ENCODE results near the gene SOCS3. TPM values are rescaled to one million over a fixed set of nuclear protein-coding genes. Genes with fewer than 3 reads are reported as not detected.

Gene SOCS3
- total and polyA plus RNA-seq, 10 of the 15 experiments (the other 5 are each of a cell fraction or from before 2014, with no cell fraction given): 0.05 to 3.9 (median 1.0) TPM

DNA sequence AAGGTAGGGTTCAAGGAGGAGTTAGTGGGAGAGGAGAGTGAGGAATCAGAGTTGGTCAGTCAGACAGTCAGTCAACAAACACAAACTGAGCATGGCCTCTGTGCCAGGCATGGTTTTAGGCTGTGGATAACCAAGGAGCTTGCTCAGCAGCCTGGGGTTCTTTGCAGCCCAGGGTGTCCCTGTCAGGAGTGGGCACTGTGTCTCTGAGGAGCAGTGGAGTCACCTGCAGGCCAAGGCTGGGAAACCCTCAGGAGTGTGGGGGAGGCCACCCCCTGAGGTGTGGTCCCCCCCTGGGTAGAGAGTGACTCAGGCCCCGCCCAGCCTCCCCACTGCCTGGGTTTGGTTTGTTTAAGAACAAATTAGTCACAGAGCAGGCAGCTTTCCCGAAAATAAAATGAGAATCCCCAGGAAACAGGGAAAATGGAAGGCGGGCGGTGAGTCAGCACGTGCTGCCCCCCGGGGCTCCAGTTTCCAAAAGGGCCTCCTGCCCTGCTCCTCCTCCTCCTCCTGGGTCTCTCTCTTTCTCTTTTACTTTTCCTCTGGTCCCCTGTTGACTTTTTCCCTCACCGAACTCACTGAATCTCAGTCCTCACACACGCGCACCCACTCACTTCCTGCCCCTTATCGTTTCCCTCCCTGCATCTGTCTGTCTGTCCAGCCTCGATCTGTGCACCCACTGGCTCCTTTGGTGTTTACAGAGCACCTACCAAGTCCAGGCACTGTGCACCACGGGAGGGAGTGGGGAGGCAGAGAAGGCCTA is 44.3 kb downstream of the SOCS3 start (continued):
- TF ChIP-seq, protein P1, sequence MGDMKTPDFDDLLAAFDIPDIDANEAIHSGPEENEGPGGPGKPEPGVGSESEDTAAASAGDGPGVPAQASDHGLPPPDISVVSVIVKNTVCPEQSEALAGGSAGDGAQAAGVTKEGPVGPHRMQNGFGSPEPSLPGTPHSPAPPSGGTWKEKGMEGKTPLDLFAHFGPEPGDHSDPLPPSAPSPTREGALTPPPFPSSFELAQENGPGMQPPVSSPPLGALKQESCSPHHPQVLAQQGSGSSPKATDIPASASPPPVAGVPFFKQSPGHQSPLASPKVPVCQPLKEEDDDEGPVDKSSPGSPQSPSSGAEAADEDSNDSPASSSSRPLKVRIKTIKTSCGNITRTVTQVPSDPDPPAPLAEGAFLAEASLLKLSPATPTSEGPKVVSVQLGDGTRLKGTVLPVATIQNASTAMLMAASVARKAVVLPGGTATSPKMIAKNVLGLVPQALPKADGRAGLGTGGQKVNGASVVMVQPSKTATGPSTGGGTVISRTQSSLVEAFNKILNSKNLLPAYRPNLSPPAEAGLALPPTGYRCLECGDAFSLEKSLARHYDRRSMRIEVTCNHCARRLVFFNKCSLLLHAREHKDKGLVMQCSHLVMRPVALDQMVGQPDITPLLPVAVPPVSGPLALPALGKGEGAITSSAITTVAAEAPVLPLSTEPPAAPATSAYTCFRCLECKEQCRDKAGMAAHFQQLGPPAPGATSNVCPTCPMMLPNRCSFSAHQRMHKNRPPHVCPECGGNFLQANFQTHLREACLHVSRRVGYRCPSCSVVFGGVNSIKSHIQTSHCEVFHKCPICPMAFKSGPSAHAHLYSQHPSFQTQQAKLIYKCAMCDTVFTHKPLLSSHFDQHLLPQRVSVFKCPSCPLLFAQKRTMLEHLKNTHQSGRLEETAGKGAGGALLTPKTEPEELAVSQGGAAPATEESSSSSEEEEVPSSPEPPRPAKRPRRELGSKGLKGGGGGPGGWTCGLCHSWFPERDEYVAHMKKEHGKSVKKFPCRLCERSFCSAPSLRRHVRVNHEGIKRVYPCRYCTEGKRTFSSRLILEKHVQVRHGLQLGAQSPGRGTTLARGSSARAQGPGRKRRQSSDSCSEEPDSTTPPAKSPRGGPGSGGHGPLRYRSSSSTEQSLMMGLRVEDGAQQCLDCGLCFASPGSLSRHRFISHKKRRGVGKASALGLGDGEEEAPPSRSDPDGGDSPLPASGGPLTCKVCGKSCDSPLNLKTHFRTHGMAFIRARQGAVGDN (IDR thresholded peaks at IDR 0.05): peak; percentile 44; the same call in 1 of the 2 replicates
- no peak for TF ChIP-seq SMAD1 (IDR thresholded peaks at IDR 0.05; ENCODE audit: low read depth, partially characterized antibody)
- TF ChIP-seq, protein P2, sequence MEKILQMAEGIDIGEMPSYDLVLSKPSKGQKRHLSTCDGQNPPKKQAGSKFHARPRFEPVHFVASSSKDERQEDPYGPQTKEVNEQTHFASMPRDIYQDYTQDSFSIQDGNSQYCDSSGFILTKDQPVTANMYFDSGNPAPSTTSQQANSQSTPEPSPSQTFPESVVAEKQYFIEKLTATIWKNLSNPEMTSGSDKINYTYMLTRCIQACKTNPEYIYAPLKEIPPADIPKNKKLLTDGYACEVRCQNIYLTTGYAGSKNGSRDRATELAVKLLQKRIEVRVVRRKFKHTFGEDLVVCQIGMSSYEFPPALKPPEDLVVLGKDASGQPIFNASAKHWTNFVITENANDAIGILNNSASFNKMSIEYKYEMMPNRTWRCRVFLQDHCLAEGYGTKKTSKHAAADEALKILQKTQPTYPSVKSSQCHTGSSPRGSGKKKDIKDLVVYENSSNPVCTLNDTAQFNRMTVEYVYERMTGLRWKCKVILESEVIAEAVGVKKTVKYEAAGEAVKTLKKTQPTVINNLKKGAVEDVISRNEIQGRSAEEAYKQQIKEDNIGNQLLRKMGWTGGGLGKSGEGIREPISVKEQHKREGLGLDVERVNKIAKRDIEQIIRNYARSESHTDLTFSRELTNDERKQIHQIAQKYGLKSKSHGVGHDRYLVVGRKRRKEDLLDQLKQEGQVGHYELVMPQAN (conservative IDR thresholded peaks at IDR 0.05): no peak
- TF ChIP-seq EP300 (IDR thresholded peaks at IDR 0.05; ENCODE audit: borderline replicate concordance in 1 of 2, control insufficient read depth in 1 of 2, low read depth in 2 of 2, low read length in 2 of 2): no peak
- TF ChIP-seq RB1 (IDR thresholded peaks at IDR 0.05; ENCODE audit: borderline replicate concordance): no peak
- TF ChIP-seq KDM1A (IDR thresholded peaks at IDR 0.05; ENCODE audit: borderline replicate concordance): no peak
- no peak for TF ChIP-seq NRF1 (conservative IDR thresholded peaks at IDR 0.05; ENCODE audit: low read depth, low read length)
- TF ChIP-seq SUPT20H (IDR thresholded peaks at IDR 0.05; ENCODE audit: borderline replicate concordance, control insufficient read depth, low read depth, low read length): no peak
- TF ChIP-seq TCF7 (IDR thresholded peaks at IDR 0.05; ENCODE audit: borderline replicate concordance): no peak
- TF ChIP-seq YBX1 (IDR thresholded peaks at IDR 0.05): no peak
- no peak; the same call in none of the 2 replicates for TF ChIP-seq MTA2 (IDR thresholded peaks at IDR 0.05; ENCODE audit: low read depth)
- TF ChIP-seq HSF1 (IDR thresholded peaks at IDR 0.05; ENCODE audit: low read depth, low read length): no peak
- TF ChIP-seq TCF12 (IDR thresholded peaks at IDR 0.05; ENCODE audit: low read depth, low read length): no peak
- TF ChIP-seq HDAC6 (IDR thresholded peaks at IDR 0.05; ENCODE audit: unreplicated experiment): no peak
- no peak for TF ChIP-seq MYB (IDR thresholded peaks at IDR 0.05; ENCODE audit: borderline replicate concordance, low read depth, low read length)
- peak; percentile 87 for TF ChIP-seq SMARCA5 (IDR thresholded peaks at IDR 0.05)
- TF ChIP-seq CHD2 (IDR thresholded peaks at IDR 0.05; ENCODE audit: borderline replicate concordance, low read depth, low read length): no peak
- TF ChIP-seq ZSCAN29 (IDR thresholded peaks at IDR 0.05): no peak
- 0 out of 2 replicates have a peak, but pooled peaks have one; percentile 23 for TF ChIP-seq CREB1 (IDR thresholded peaks at IDR 0.05; ENCODE audit: low read depth)
- no peak for TF ChIP-seq PML (IDR thresholded peaks at IDR 0.05; ENCODE audit: low read length)
- no peak for TF ChIP-seq NR2C1 (IDR thresholded peaks at IDR 0.05)
- 0 out of 2 replicates have a peak, but pooled peaks have one; percentile 45 for TF ChIP-seq YY1 (IDR thresholded peaks at IDR 0.05; ENCODE audit: low read depth, low read length)
- no peak for TF ChIP-seq ZNF217 (IDR thresholded peaks at IDR 0.05)
- TF ChIP-seq RAD21 (IDR thresholded peaks at IDR 0.05; ENCODE audit: insufficient read depth, low read depth, low read length): no peak
- TF ChIP-seq IRF4 (IDR thresholded peaks at IDR 0.05; ENCODE audit: low read depth, low read length): no peak; the same call in 1 of the 2 replicates
